GM19099 (cell line): Measurements from ENCODE around the gene CHST2.

Experiments used
- POLR2A ChIP-seq: IDR thresholded peaks from 3 replicates; pipeline ENCODE4 v1.6.1; 2011; ENCODE audit warnings: low read depth; ENCODE audit not compliant: insufficient read length; ENCODE audit errors: extremely low read depth

The CHST2 gene

GRCh38 chr3:143170074-143170473 is 50.5 kb downstream of the CHST2 start:
- TF ChIP-seq POLR2A, result no peak

GRCh38 chr3:143170676-143171075 is 51.1 kb downstream of the CHST2 start:
- TF ChIP-seq POLR2A, result no peak

GRCh38 chr3:143171141-143171980 is 51.8 kb downstream of the CHST2 start:
- no peak for TF ChIP-seq POLR2A

GRCh38 chr3:143172062-143172794 is 52.7 kb downstream of the CHST2 start:
- TF ChIP-seq POLR2A, result no peak

- TF ChIP-seq POLR2A, result no peak
These were observed 53.2 kb downstream of the CHST2 start for GRCh38 chr3:143172795-143173145.

- no peak for TF ChIP-seq POLR2A
These were observed 53.7 kb downstream of the CHST2 start for GRCh38 chr3:143173242-143173641.
